PFSK-1 (cell line): ENCODE results near the gene FAM120B.

Source experiments
- FOXP2 ChIP-seq: optimal IDR thresholded peaks from 2 replicates; pipeline ENCODE3; 2011; ENCODE audit warnings: borderline replicate concordance, control low read depth, inconsistent platforms; ENCODE audit not compliant: insufficient read depth; ENCODE audit errors: extremely low read length, extremely low read depth
- POLR2AphosphoS5 ChIP-seq: IDR thresholded peaks from 2 replicates; pipeline ENCODE4 v1.6.1; 2012; ENCODE audit warnings: low read depth, mild to moderate bottlenecking, control low read depth, low read length, moderate library complexity
- SIN3A ChIP-seq: IDR thresholded peaks from 2 replicates; pipeline ENCODE4 v1.6.1; 2012; ENCODE audit warnings: mild to moderate bottlenecking, low read length, moderate library complexity, borderline replicate concordance; ENCODE audit not compliant: insufficient read depth
- TAF1 ChIP-seq: IDR thresholded peaks from 2 replicates; pipeline ENCODE4 v1.6.1; 2012; ENCODE audit warnings: low read length, control low read depth, borderline replicate concordance; ENCODE audit not compliant: insufficient read depth
- TF ChIP-seq, protein P1 (sequence below), 2 experiments: IDR thresholded peaks; 2 replicates each; pipeline versions ENCODE4 v1.6.1 to v1.8.0; 2011 to 2012; ENCODE audit warnings: low read depth in 2 of 2, low read length in 2 of 2, control low read depth in 1 of 2, inconsistent platforms in 1 of 2, mild to moderate bottlenecking in 1 of 2, moderate library complexity in 1 of 2; ENCODE audit not compliant: insufficient read depth in 1 of 2

Gene FAM120B

GRCh38 chr6:170346649-170347048 is 40.1 kb downstream of the FAM120B start:
- no peak for TF ChIP-seq FOXP2
- TF ChIP-seq, protein P1, sequence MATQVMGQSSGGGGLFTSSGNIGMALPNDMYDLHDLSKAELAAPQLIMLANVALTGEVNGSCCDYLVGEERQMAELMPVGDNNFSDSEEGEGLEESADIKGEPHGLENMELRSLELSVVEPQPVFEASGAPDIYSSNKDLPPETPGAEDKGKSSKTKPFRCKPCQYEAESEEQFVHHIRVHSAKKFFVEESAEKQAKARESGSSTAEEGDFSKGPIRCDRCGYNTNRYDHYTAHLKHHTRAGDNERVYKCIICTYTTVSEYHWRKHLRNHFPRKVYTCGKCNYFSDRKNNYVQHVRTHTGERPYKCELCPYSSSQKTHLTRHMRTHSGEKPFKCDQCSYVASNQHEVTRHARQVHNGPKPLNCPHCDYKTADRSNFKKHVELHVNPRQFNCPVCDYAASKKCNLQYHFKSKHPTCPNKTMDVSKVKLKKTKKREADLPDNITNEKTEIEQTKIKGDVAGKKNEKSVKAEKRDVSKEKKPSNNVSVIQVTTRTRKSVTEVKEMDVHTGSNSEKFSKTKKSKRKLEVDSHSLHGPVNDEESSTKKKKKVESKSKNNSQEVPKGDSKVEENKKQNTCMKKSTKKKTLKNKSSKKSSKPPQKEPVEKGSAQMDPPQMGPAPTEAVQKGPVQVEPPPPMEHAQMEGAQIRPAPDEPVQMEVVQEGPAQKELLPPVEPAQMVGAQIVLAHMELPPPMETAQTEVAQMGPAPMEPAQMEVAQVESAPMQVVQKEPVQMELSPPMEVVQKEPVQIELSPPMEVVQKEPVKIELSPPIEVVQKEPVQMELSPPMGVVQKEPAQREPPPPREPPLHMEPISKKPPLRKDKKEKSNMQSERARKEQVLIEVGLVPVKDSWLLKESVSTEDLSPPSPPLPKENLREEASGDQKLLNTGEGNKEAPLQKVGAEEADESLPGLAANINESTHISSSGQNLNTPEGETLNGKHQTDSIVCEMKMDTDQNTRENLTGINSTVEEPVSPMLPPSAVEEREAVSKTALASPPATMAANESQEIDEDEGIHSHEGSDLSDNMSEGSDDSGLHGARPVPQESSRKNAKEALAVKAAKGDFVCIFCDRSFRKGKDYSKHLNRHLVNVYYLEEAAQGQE (IDR thresholded peaks at IDR 0.05; ENCODE audit: insufficient read depth in 1 of 2, low read depth in 2 of 2, low read length in 2 of 2), result no peak
- no peak for TF ChIP-seq TAF1
- TF ChIP-seq POLR2AphosphoS5, result no peak
- TF ChIP-seq SIN3A, result no peak

DNA sequence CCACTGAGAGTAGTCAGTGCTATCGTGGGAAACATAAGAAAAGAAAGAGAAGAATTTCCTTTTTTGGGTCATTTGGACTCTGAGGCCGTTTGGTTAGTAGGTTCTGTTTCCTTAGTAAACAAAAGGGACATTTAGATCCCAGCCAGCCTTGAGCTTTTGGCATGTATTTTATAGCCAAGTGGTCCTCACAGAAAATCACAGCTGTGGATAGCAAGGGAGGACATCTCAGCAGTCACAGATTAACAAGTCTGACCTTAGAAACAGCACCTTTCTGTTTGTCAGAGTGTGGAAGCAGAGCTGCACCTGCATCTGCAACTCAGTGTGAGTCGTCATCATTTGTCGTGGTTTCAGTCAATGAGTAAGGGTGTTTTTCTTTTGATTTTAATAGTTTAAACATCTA is 40.5 kb downstream of the FAM120B start:
- TF ChIP-seq, protein P1 (IDR thresholded peaks at IDR 0.05; ENCODE audit: insufficient read depth in 1 of 2, low read depth in 2 of 2, low read length in 2 of 2), result no peak
- TF ChIP-seq FOXP2 (no peak), TAF1 (no peak)

GRCh38 chr6:170347975-170348374 is 41.4 kb downstream of the FAM120B start:
- TF ChIP-seq SIN3A, result no peak

DNA sequence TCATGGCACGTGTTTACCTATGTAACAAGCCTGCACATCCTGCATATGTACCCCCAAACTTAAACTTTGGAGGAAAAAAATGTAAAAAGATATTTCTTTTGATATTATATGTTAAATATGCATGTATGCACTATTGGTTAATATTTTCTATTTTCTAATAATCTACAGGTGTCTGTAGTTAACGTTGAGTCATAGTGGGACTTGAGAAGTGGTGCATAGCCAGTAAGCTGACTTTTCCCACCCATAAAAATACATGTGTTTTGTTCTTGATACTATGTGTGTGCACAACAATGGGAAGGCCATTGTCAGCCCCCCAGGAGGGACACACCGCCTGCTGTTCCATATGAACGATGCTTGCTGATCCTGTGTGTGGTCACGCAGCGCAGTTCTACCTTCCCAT is 49.1 kb downstream of the FAM120B start:
- TF ChIP-seq FOXP2 (no peak), SIN3A (no peak), TAF1 (no peak), POLR2AphosphoS5 (no peak)
- TF ChIP-seq, protein P1 (IDR thresholded peaks at IDR 0.05; ENCODE audit: insufficient read depth in 1 of 2, low read depth in 2 of 2, low read length in 2 of 2), result no peak

DNA sequence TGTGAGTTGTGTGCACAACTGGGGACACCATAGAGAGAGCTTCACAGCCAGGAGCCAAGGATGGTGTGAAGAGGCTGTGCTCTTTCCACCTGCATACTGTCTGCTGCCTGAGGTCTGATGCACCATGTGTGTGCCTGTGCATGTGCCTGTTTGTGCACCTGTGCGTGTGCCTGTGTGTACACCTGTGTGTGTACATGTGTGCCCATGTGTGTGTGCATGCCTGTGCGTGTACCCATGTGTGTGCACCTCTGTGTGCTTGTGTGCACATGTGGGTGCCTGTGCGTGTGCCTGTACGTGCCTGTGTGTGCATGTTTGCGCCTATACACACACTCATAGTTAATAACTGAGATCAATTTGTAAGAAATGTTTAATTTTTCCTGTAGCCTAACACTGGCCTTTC is 51.3 kb downstream of the FAM120B start:
- TF ChIP-seq, protein P1 (IDR thresholded peaks at IDR 0.05; ENCODE audit: insufficient read depth in 1 of 2, low read depth in 2 of 2, low read length in 2 of 2), result no peak
- no peak for TF ChIP-seq TAF1
- TF ChIP-seq POLR2AphosphoS5, result no peak
- no peak for TF ChIP-seq SIN3A

DNA sequence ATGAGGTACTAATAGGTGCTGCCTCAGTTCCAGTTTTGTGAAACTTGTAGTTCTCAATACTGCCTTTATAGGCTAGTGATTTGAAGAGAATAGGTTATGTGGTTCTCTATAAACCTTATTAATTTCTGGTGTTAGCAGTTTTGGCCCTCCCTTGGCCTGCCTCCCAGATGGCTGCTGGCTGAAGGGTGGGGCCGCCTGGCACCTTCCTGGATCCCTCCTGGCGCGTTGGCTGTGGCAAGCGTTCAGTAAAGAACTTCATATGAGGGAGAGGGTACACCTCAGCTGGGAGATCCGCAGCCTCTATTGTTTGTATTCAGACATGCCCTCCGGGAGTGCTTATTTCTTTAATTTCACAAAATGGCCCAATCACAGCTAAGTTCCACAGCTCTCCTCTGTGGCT is 51.9 kb downstream of the FAM120B start:
- no peak for TF ChIP-seq TAF1
- no peak for TF ChIP-seq POLR2AphosphoS5
- TF ChIP-seq SIN3A, result no peak
- TF ChIP-seq, protein P1 (IDR thresholded peaks at IDR 0.05; ENCODE audit: insufficient read depth in 1 of 2, low read depth in 2 of 2, low read length in 2 of 2), result no peak
- no peak for TF ChIP-seq FOXP2
